ENCODE data around the gene LST1. TPM values are rescaled to one million over a fixed set of nuclear protein-coding genes. Genes with fewer than 3 reads are reported as not detected.

The LST1 gene
- total RNA-seq, 4 donors from 2014 or later, result 1.9 to 9.3 (median 6.8) TPM

DNA sequence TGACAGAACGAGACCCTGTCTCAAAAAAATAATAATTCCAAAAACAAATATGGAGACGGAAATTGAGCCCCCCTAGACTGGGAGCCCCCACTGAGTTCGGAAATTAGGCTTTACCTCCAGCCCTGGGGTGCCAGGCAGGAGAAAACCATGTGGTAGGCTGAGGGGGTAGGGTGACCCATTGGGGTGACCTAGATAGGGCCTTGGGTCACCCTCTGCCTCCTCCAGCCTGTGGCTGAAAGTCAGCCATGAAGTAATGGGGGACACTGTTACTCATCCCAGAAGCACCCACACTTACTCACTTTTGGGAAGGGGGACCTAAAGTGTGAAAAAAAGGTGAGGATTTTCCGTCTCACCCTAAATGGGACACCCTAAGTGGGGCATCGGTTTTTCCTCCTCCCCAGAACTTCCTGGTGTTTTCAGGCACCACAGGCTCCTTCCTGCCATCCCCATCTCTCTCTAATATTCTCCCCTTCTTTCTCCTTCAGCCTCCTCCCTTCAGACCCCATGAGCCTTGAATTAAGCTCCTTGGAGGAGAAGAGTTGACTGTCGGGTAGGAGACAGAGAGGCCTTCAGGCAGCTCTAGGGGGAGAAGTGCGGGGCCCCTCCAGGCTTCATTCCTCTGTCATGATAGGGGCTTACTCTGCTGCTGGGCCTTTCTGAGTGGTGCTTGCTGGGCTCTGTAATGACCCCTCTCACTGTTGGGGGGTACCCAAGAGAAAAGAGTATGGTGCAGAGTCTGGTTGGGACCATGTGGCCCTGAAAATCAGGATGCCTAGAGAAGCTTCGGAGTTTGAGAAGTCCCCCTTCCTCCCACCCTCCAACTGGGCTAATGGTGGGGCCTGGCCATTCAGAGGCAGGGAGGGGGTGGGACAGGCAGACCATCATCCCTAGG is 6.3 kb upstream of the LST1 start:
- no peak for DNase-seq (ENCODE audit: extremely low spot score)
- H3K27me3 ChIP-seq, result no peaks in the 10 kb centered on the region
- H3K9me3 ChIP-seq, result no peaks in the 10 kb centered on the region
- intact Hi-C loops (cut with DNase I), result loop anchor here (5.0 kb wide), 1 partner anchor 32 kb away; the partner anchor contains the start of genes ATP6V1G2 and NFKBIL1
- TF ChIP-seq, protein P1, sequence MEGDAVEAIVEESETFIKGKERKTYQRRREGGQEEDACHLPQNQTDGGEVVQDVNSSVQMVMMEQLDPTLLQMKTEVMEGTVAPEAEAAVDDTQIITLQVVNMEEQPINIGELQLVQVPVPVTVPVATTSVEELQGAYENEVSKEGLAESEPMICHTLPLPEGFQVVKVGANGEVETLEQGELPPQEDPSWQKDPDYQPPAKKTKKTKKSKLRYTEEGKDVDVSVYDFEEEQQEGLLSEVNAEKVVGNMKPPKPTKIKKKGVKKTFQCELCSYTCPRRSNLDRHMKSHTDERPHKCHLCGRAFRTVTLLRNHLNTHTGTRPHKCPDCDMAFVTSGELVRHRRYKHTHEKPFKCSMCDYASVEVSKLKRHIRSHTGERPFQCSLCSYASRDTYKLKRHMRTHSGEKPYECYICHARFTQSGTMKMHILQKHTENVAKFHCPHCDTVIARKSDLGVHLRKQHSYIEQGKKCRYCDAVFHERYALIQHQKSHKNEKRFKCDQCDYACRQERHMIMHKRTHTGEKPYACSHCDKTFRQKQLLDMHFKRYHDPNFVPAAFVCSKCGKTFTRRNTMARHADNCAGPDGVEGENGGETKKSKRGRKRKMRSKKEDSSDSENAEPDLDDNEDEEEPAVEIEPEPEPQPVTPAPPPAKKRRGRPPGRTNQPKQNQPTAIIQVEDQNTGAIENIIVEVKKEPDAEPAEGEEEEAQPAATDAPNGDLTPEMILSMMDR (IDR thresholded peaks at IDR 0.05), result no peak
- TF ChIP-seq POLR2AphosphoS5 (IDR thresholded peaks at IDR 0.05) (no peak), POLR2A (IDR thresholded peaks at IDR 0.05; ENCODE audit: low read depth) (no peak), EP300 (IDR thresholded peaks at IDR 0.05) (no peak)
- WGBS, result 95% methylated on average over 8 of the region's 8 CpGs
- peaks cover 17 to 25% (median 22%) of the 10 kb centered on the region in 4 donors for H3K4me1 ChIP-seq
- H3K4me3 ChIP-seq, result no peak overlapping the region
- H3K36me3 ChIP-seq, result no peaks in the 10 kb centered on the region
- H3K27ac ChIP-seq (replicated peaks in 1 of 4), result peak overlapping the region in 1 of 4 donors; percentile 77

- no peak for TF ChIP-seq POLR2AphosphoS5 (IDR thresholded peaks at IDR 0.05)
- TF ChIP-seq POLR2A (IDR thresholded peaks at IDR 0.05; ENCODE audit: low read depth), result no peak
- TF ChIP-seq, protein P1 (IDR thresholded peaks at IDR 0.05), result no peak
- TF ChIP-seq EP300 (IDR thresholded peaks at IDR 0.05), result no peak
Observed at GRCh38 chr6:31580438-31580740, 5.7 kb upstream of the LST1 start.

DNA sequence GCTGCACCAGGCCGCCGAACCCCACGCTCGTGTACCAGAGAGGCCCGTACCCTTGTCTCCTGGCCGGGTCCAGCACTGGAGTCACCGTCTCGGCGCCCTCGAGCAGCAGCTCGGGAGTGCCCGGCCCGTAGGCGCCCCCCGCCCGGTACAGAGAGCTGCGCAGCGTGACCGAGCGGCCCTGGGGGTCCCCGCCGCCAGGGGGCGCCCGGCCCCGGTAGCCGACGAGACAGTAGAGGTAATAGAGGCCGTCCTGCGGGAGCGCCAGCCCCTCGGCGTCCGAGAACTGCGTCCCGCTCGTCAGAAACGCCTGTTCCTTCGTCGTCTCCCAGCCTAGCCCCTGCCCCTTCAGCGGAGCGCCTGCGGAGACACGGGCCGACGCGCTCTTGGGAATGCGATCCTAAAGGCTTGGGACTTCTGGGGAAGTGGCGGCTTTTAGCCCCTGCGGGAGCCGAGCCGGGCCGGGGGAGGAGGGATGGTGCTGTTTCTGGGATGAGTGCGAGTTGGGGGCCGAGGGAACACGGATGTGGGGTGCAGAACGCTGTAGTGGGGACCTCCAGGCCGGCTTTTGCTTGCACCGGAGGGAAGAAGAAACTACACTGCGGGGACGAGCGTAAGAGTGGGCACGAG is 5.2 kb upstream of the LST1 start:
- intact Hi-C loops (cut with DNase I), result loop anchor here (1.0 to 5.0 kb wide), 2 partner anchors 17 to 34 kb away; partner anchors contain the start of genes ATP6V1G2 and NFKBIL1
- peak; percentile 97 for DNase-seq (ENCODE audit: extremely low spot score)

More at GRCh38 chr6:31580438-31580740, 5.7 kb upstream of the LST1 start:
- Histone ChIP-seq H3K9me3 (no peaks in the 10 kb centered on the region), H3K27ac (replicated peaks in 1 of 4) (peak overlapping the region; percentile 77 to 84 (median 80)), H3K27me3 (no peaks in the 10 kb centered on the region), H3K4me1 (peaks cover 17 to 25% (median 22%) of the 10 kb centered on the region in 4 donors), H3K4me3 (peak overlapping the region; percentile 67 to 86 (median 70)), H3K36me3 (no peaks in the 10 kb centered on the region)
- WGBS, result 39% methylated on average over 11 of the region's 11 CpGs
- DNase-seq (ENCODE audit: extremely low spot score), result no peak
- intact Hi-C loops (cut with DNase I), result loop anchor here (5.0 kb wide), 1 partner anchor 33 kb away; the partner anchor contains the start of genes ATP6V1G2 and NFKBIL1

DNA sequence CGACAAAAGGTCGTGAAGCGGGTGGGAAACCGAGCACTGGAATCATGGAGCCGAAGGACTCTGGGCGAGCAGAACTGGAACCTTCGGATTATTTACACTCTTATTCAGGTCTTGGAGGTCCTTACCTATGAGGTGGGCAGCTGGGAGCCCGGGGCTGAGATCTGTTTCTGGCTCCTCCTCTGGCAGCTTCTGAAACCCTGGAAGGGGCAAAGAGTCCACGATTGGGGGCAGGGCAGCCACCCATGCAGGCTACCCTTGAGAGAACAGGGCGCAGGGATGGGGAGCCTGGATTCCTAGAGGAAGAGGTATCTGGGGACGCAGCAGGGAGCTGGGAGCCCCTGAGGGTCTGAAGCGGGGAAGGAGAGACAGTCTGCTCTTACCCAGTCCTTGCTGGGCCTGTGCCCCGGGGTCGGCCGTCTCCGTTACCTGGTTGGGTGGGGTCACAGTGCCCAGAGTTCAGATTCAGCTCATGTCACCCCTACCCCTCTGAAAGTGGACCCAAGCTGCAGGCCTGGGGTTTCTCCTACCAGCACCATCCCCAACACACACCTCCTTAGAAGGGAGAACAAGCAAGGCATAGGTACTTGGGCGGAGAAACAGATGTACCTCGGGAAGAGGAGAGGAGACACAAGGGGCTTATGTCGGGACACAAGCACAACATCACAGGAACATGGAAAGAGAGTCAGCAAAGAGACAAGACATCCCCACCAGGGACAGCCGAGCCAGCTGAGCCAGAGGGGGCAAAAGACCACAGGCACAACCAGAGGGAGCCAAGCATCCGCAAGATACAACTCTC is 4.4 kb upstream of the LST1 start:
- H3K4me1 ChIP-seq, result peaks cover 17 to 24% (median 21%) of the 10 kb centered on the region in 4 donors
- WGBS, result 24% methylated on average over 20 of the region's 21 CpGs
- TF ChIP-seq POLR2AphosphoS5 (IDR thresholded peaks at IDR 0.05), result no peak
- TF ChIP-seq, protein P1 (IDR thresholded peaks at IDR 0.05), result no peak
- TF ChIP-seq POLR2A (IDR thresholded peaks at IDR 0.05; ENCODE audit: low read depth), result no peak
- no peak for TF ChIP-seq EP300 (IDR thresholded peaks at IDR 0.05)
- no peaks in the 10 kb centered on the region for H3K36me3 ChIP-seq
- no peaks in the 10 kb centered on the region for H3K9me3 ChIP-seq
- peaks cover 0 to 3% (median under 1%) of the 10 kb centered on the region in 4 donors for H3K27me3 ChIP-seq
- intact Hi-C loops (cut with DNase I), result loop anchor here (1.0 to 5.0 kb wide), 2 partner anchors 17 to 34 kb away; partner anchors contain the start of genes ATP6V1G2 and NFKBIL1
- H3K4me3 ChIP-seq, result peak overlapping the region; percentile 67 to 86 (median 70)
- DNase-seq (ENCODE audit: extremely low spot score), result no peak
- peak overlapping the region; percentile 77 to 84 (median 80) for H3K27ac ChIP-seq (replicated peaks in 1 of 4)

More for the DNA sequence above, 5.2 kb upstream of the LST1 start:
- Histone ChIP-seq H3K9me3 (no peaks in the 10 kb centered on the region), H3K4me3 (peak overlapping the region; percentile 67 to 86 (median 70)), H3K4me1 (peaks cover 17 to 25% (median 22%) of the 10 kb centered on the region in 4 donors), H3K27me3 (no peaks in the 10 kb centered on the region), H3K36me3 (no peaks in the 10 kb centered on the region), H3K27ac (replicated peaks in 1 of 4) (peak overlapping the region; percentile 77 to 84 (median 80))
- under 1% methylated on average over 18 of the region's 62 CpGs for WGBS
- TF ChIP-seq EP300 (IDR thresholded peaks at IDR 0.05) (no peak), POLR2AphosphoS5 (IDR thresholded peaks at IDR 0.05) (peak; percentile 72 to 78), POLR2A (IDR thresholded peaks at IDR 0.05; ENCODE audit: low read depth) (no peak)
- TF ChIP-seq, protein P1 (IDR thresholded peaks at IDR 0.05), result peak in 2 of 3 experiments; percentile 94

All from esophagus muscularis mucosa (tissue), 4 donors.